22Rv1 (cell line): ENCODE measurements around the gene OCA2.
"Not testable (repeated sequence)": the region's sequence is repeated elsewhere in the genome, so short reads cannot be mapped to it uniquely, and the experiment has no call there.

ENCODE experiments used
- H3K27ac ChIP-seq: fragments of 450-650 bp; 2 replicates; pipeline ENCODE4 v1.5.1; 2017
- ZFX ChIP-seq: fragments of 450-650 bp; IDR thresholded peaks from 2 replicates; pipeline ENCODE4 v1.6.1; 2017; ENCODE audit warnings: antibody characterized with exemption, borderline replicate concordance
- TF ChIP-seq, protein P1 (sequence below): fragments of 450-650 bp; IDR thresholded peaks from 2 replicates; pipeline ENCODE4 v1.5.1; 2017; ENCODE audit warnings: mild to moderate bottlenecking

OCA2 gene

DNA sequence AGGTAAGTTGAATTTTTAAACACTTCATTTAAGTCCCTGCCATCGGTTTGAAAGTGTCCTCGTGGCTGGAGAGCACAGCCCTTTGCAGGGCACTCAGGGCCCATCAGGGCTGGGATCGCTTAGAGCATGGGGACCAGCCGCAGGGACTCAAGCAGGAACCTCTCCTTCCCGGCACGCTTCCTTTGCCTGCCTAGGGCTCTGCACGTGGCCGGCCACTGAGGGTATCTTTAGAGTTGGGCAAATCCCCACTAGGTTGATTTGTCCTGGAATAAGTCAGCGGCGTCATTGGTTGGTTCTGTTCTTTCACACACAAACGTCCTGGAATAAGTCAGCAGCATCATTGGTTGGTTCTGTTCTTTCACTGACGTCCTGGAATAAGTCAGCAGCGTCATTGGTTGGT, 131.6 kb downstream of the OCA2 start:
- TF ChIP-seq ZFX = no peak
- TF ChIP-seq, protein P1, sequence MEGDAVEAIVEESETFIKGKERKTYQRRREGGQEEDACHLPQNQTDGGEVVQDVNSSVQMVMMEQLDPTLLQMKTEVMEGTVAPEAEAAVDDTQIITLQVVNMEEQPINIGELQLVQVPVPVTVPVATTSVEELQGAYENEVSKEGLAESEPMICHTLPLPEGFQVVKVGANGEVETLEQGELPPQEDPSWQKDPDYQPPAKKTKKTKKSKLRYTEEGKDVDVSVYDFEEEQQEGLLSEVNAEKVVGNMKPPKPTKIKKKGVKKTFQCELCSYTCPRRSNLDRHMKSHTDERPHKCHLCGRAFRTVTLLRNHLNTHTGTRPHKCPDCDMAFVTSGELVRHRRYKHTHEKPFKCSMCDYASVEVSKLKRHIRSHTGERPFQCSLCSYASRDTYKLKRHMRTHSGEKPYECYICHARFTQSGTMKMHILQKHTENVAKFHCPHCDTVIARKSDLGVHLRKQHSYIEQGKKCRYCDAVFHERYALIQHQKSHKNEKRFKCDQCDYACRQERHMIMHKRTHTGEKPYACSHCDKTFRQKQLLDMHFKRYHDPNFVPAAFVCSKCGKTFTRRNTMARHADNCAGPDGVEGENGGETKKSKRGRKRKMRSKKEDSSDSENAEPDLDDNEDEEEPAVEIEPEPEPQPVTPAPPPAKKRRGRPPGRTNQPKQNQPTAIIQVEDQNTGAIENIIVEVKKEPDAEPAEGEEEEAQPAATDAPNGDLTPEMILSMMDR = no peak
- no peak overlapping the region for H3K27ac ChIP-seq

DNA sequence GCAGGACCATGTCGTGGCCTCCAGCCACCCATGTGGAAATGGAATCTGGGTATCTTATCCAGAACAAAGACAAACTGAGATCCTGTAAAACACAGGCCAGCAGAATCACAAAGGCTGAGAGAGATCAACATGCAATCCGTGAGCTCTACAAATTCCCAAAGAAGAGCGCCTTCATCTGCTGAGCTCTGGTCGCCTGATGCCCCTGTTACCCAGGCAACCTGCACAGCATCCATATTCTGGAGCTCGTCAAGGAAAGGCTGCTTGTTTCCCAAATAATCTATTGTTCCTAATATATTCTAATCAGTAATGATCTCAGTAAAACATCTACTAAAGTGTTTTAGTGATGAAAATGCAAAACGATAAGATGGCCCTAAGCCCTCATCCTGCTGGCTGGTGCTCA, 133.6 kb downstream of the OCA2 start:
- no peak for TF ChIP-seq ZFX
- TF ChIP-seq, protein P1 = no peak
- no peak overlapping the region for H3K27ac ChIP-seq

DNA sequence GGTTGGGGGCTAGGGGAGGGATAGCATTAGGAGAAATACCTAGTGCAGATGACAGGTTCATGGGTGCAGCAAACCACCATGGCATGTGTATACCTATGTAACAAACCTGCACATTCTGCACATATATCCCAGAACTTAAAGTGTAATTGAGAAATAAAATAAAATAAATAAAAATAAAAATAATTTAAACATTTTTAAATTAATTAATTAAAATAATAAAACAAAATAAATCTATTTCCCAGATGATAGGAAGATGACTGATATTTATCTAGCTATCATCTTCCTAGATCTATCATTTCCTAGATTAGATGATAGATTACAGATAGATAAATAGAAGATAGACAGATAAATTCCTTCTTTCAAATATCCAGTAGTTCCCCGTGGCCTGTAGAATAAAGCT, 137.3 kb downstream of the OCA2 start:
- no peak overlapping the region for H3K27ac ChIP-seq
- TF ChIP-seq ZFX = no peak
- TF ChIP-seq, protein P1 = no peak

DNA sequence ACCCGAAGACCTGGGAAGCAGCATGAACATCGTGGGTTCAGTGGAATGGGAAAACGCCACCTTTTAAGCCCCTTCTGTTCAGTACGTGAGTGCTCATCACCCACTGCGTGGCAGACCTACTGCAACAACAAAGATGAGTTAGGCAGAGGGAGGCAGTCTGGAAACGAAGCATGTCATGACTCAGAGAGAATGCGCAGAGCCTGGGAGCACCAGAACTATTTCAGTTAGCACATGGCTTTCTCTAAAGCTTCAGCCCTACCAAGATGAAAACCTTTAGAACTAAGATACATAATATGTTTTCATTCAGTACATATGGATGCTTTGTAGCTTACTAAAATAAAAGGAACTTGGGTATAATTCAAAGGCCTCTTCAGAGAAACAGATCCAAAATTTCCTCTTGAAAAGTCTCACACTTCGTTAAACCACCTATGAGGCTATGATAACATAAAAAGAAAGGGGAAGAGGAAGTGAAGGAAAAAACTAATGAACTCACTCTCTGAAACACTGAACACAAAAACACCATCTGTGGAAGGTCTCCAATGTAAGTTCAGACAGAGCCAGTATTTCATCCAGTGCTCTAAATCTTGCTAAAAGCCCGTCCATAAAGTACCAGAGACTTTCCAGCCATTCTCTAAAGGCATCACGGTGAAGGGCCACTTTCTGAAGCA, 140.1 kb downstream of the OCA2 start:
- no peak overlapping the region for H3K27ac ChIP-seq
- TF ChIP-seq, protein P1 = no peak
- no peak for TF ChIP-seq ZFX

DNA sequence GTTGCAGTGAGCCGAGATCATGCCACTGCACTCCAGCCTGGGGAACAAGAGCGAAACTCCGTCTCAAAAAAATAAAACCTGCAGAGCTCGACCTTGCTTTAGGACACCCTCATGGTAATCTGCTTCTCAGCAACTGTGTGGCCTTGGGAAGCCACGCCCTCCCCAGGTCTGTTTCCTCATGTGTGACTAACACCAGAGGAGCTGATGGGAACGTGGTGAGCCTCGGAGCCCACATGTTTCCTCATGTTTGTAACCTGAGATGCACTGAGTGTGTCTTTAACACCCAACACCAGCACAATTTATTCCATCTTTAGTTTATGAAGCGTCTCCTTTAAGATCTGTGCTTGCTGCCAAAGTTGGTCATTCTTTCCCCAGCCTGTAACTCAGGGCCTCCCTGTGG, 142.8 kb downstream of the OCA2 start:
- no peak overlapping the region for H3K27ac ChIP-seq
- TF ChIP-seq, protein P1 = no peak
- no peak for TF ChIP-seq ZFX

DNA sequence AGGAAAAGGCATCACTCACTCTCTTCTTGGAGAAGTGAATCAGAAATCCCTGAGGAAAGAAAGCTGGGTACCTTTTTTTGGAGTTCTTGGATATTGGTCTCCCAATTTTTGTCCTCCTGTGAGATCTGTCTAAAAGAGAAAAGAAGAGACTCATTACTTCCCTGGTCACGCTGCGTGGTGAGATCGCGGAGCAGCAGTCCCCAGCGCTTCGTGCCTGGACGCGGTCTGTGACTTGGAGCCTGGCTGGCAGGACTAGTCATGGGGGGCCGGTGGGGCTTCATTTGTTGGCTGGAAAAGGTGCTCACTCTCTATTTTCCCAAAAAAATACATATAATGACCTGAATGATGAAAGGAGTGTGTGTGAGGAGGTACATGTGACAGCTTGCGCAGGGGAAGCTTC, 144.0 kb downstream of the OCA2 start:
- no peak overlapping the region for H3K27ac ChIP-seq
- TF ChIP-seq ZFX = no peak
- TF ChIP-seq, protein P1 = no peak

DNA sequence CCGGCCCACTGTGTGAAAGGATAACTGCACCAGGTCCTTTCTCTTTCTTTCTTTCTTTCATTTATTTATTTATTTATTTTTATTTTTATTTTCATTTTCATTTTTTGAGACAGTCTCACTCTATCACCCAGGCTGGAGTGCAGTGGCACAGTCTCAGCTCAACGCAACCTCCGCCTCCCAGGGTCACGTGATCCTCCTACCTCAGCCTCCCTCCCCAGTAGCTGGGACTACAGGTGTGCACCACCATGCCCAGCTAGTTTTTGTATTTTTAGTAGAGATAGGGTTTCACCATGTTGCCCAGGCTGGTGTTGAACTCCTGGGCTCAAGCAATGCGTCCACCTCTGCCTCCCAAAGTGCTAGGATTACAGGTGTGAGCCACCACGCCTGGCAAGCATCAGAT, 146.5 kb downstream of the OCA2 start:
- H3K27ac ChIP-seq = not testable (repeated sequence)
